GM10248 (cell line): ENCODE measurements around the gene PIGU.

Source experiments
- CTCF ChIA-PET: fragments of 300-600 bp; sonication (Branson Sonifier 250); formaldehyde crosslinking; extraction: SDS; loops from one replicate; lab custom pipeline; 2021; ENCODE audit warnings: antibody characterized with exemption; lab: Yijun Ruan, JAX
- POLR2A ChIA-PET: fragments of 350-650 bp; sonication (Branson Sonifier 250); formaldehyde crosslinking; extraction: SDS; loops from one replicate; lab custom pipeline; 2020; ENCODE audit warnings: antibody characterized with exemption; lab: Yijun Ruan, JAX
- DNase-seq: peaks from one replicate; pipeline ENCODE4 v3.0.0; 2012; ENCODE audit errors: extremely low spot score
- CTCF ChIP-seq: IDR thresholded peaks from 2 replicates; pipeline ENCODE4 v1.5.1; 2012; ENCODE audit warnings: mild to moderate bottlenecking, low read depth; ENCODE audit errors: extremely low read depth, missing control alignments, control extremely low read depth

PIGU gene

GRCh38 chr20:34542439-34542838 is 134.5 kb downstream of the PIGU start:
- no peak for DNase-seq
- ChIA-PET CTCF (interaction anchor here (1.3 to 1.5 kb wide), 2 partner anchors 16 to 227 kb away, joined by 4 to 8 read pairs; partner anchors contain the start of gene MAP1LC3A), POLR2A (no interaction called here)
- no peak for TF ChIP-seq CTCF

- ChIA-PET POLR2A (no interaction called here), CTCF (interaction anchor here (1.5 to 6.4 kb wide), 2 partner anchors 166 to 228 kb away, joined by 8 to 56 read pairs; no protein-coding TSS in a partner anchor)
- no peak for TF ChIP-seq CTCF
- DNase-seq: no peak
Measured at GRCh38 chr20:34541917-34542316, 135.0 kb downstream of the PIGU start.

GRCh38 chr20:34541264-34541901 is 135.5 kb downstream of the PIGU start:
- TF ChIP-seq CTCF: no peak
- no peak for DNase-seq
- ChIA-PET POLR2A (no interaction called here), CTCF (interaction anchor here (0.7 to 6.4 kb wide), 3 partner anchors 8 to 167 kb away, joined by 3 to 56 read pairs (median 13); no protein-coding TSS in a partner anchor)

GRCh38 chr20:34540596-34541263 is 136.2 kb downstream of the PIGU start:
- POLR2A ChIA-PET: no interaction called here
- no peak for TF ChIP-seq CTCF
- CTCF ChIA-PET: interaction anchor here (0.7 to 6.4 kb wide), 4 partner anchors 9 to 228 kb away, joined by 3 to 56 read pairs (median 33); no protein-coding TSS in a partner anchor
- no peak for DNase-seq

GRCh38 chr20:34539756-34540155 is 137.1 kb downstream of the PIGU start:
- ChIA-PET POLR2A (no interaction called here), CTCF (interaction anchor here (1.0 to 6.4 kb wide), 12 partner anchors 8 to 229 kb away, joined by 3 to 56 read pairs (median 9); partner anchors contain the start of gene DYNLRB1)
- no peak for TF ChIP-seq CTCF
- no peak for DNase-seq

- POLR2A ChIA-PET: no interaction called here
- CTCF ChIA-PET: interaction anchor here (0.6 to 6.4 kb wide), 26 partner anchors 8 to 279 kb away, joined by 3 to 56 read pairs (median 4); partner anchors contain the start of gene DYNLRB1
- DNase-seq: peak; percentile 71
- peak; percentile 65 for TF ChIP-seq CTCF
Measured at GRCh38 chr20:34538671-34539123, 138.2 kb downstream of the PIGU start.
